Gastroesophageal sphincter (tissue), 3 donors: ENCODE measurements around the gene FBLIM1.

Source experiments
- CTCF ChIP-seq, 4 experiments: fragments of 200-600 bp in 2 of 4; fragments of 450-650 bp in 2 of 4; sonication (generic) in 1 of 4; IDR thresholded peaks; one replicate each; pipeline ENCODE4 v1.5.1; 2017 to 2019; ENCODE audit warnings: antibody characterized with exemption in 4 of 4, mild to moderate bottlenecking in 2 of 4, moderate library complexity in 2 of 4
- EP300 ChIP-seq: sonication (generic); formaldehyde crosslinking; IDR thresholded peaks from one replicate; pipeline ENCODE4 v1.6.1; 2017; ENCODE audit warnings: antibody characterized with exemption, mild to moderate bottlenecking
- POLR2A ChIP-seq, 2 donors: fragments of 450-650 bp; IDR thresholded peaks; one replicate each; pipeline ENCODE4 v1.6.1; 2017; ENCODE audit warnings: antibody characterized with exemption in 2 of 2, mild to moderate bottlenecking in 2 of 2, moderate library complexity in 1 of 2

- TF ChIP-seq CTCF (IDR thresholded peaks at IDR 0.05) (no peak), POLR2A (IDR thresholded peaks at IDR 0.05) (no peak), EP300 (no peak)
These were observed 3.0 kb upstream of the FBLIM1 start for GRCh38 chr1:15755646-15756040.
